ENCODE measurements around the gene SLC17A9. TPM values are rescaled to one million over a fixed set of nuclear protein-coding genes. Genes with fewer than 3 reads are reported as not detected.

The SLC17A9 gene
- total and polyA plus RNA-seq, 2 experiments from 2014 or later: 32.0 to 39.3 TPM

DNA sequence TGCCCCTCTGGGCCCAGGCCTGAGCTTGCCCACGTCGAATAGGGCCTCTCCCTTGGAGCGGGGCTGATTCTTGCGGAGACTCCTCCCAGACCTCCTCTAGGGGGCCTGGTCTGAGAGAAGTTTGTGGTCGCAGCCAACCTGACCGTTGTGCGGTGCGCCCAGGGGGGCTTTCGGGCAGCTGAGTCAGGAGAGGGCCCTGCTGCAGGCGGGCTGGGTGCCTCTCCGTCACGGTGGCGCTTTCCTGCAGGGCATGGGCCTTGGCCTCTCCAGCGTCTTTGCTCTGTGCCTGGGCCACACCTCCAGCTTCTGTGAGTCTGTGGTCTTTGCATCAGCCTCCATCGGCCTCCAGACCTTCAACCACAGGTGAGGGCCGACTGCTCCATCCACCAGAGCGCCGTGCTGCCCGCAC is 12.9 kb downstream of the SLC17A9 start:
- no peak overlapping the region for H3K4me3 ChIP-seq
- H3K27me3 ChIP-seq (ENCODE audit: insufficient read depth): no peaks in the 10 kb centered on the region
- H3F3A ChIP-seq (replicated peaks; ENCODE audit: low read depth): peaks cover 3% of the 10 kb centered on the region; the same call in 1 of the 2 replicates
- Mint-ChIP-seq H3K4me1 (peaks cover 4% of the 10 kb centered on the region), H3K9me3 (no peaks in the 10 kb centered on the region), H3K27me3 (ENCODE audit: insufficient read depth, low read depth, poor library complexity) (peaks cover 10% of the 10 kb centered on the region), H3K36me3 (ENCODE audit: low read depth) (no peaks in the 10 kb centered on the region; the same call in 2 of the 3 replicates), H3K4me3 (no peak overlapping the region; the same call in 2 of the 3 replicates), H3K27ac (0 out of 2 replicates have a peak overlapping the region, but pooled peaks have one; percentile 14)
- no peaks in the 10 kb centered on the region for H3K36me3 ChIP-seq (ENCODE audit: insufficient read depth)
- H3K4me1 ChIP-seq (ENCODE audit: insufficient read depth): peaks cover 7% of the 10 kb centered on the region; the same call in 1 of the 2 replicates
- no peaks in the 10 kb centered on the region for H3K79me2 ChIP-seq (replicated peaks; ENCODE audit: insufficient read depth)
- peak; percentile 48 for DNase-seq (ENCODE audit: low spot score)
- ATAC-seq: peak; percentile 39
- no peak overlapping the region for H2AFZ ChIP-seq
- no peaks in the 10 kb centered on the region for H4K20me1 ChIP-seq (replicated peaks; ENCODE audit: insufficient read depth)
- no peak overlapping the region for H3K27ac ChIP-seq (ENCODE audit: low read depth)
- no peaks in the 10 kb centered on the region for H3K9me2 ChIP-seq (ENCODE audit: insufficient read depth)
- H3K4me2 ChIP-seq: no peak overlapping the region
- TF ChIP-seq NANOG (IDR thresholded peaks at IDR 0.05; ENCODE audit: borderline replicate concordance) (no peak), ZNF114 (CRISPR knock-in tag; IDR thresholded peaks at IDR 0.05) (no peak)
- TF ChIP-seq, protein P1, sequence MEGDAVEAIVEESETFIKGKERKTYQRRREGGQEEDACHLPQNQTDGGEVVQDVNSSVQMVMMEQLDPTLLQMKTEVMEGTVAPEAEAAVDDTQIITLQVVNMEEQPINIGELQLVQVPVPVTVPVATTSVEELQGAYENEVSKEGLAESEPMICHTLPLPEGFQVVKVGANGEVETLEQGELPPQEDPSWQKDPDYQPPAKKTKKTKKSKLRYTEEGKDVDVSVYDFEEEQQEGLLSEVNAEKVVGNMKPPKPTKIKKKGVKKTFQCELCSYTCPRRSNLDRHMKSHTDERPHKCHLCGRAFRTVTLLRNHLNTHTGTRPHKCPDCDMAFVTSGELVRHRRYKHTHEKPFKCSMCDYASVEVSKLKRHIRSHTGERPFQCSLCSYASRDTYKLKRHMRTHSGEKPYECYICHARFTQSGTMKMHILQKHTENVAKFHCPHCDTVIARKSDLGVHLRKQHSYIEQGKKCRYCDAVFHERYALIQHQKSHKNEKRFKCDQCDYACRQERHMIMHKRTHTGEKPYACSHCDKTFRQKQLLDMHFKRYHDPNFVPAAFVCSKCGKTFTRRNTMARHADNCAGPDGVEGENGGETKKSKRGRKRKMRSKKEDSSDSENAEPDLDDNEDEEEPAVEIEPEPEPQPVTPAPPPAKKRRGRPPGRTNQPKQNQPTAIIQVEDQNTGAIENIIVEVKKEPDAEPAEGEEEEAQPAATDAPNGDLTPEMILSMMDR (conservative IDR thresholded peaks at IDR 0.05; ENCODE audit: low read depth in 2 of 2): peak in 1 of 2 experiments; percentile 23; a peak in 2 of 4 replicates
- TF ChIP-seq, protein P2, sequence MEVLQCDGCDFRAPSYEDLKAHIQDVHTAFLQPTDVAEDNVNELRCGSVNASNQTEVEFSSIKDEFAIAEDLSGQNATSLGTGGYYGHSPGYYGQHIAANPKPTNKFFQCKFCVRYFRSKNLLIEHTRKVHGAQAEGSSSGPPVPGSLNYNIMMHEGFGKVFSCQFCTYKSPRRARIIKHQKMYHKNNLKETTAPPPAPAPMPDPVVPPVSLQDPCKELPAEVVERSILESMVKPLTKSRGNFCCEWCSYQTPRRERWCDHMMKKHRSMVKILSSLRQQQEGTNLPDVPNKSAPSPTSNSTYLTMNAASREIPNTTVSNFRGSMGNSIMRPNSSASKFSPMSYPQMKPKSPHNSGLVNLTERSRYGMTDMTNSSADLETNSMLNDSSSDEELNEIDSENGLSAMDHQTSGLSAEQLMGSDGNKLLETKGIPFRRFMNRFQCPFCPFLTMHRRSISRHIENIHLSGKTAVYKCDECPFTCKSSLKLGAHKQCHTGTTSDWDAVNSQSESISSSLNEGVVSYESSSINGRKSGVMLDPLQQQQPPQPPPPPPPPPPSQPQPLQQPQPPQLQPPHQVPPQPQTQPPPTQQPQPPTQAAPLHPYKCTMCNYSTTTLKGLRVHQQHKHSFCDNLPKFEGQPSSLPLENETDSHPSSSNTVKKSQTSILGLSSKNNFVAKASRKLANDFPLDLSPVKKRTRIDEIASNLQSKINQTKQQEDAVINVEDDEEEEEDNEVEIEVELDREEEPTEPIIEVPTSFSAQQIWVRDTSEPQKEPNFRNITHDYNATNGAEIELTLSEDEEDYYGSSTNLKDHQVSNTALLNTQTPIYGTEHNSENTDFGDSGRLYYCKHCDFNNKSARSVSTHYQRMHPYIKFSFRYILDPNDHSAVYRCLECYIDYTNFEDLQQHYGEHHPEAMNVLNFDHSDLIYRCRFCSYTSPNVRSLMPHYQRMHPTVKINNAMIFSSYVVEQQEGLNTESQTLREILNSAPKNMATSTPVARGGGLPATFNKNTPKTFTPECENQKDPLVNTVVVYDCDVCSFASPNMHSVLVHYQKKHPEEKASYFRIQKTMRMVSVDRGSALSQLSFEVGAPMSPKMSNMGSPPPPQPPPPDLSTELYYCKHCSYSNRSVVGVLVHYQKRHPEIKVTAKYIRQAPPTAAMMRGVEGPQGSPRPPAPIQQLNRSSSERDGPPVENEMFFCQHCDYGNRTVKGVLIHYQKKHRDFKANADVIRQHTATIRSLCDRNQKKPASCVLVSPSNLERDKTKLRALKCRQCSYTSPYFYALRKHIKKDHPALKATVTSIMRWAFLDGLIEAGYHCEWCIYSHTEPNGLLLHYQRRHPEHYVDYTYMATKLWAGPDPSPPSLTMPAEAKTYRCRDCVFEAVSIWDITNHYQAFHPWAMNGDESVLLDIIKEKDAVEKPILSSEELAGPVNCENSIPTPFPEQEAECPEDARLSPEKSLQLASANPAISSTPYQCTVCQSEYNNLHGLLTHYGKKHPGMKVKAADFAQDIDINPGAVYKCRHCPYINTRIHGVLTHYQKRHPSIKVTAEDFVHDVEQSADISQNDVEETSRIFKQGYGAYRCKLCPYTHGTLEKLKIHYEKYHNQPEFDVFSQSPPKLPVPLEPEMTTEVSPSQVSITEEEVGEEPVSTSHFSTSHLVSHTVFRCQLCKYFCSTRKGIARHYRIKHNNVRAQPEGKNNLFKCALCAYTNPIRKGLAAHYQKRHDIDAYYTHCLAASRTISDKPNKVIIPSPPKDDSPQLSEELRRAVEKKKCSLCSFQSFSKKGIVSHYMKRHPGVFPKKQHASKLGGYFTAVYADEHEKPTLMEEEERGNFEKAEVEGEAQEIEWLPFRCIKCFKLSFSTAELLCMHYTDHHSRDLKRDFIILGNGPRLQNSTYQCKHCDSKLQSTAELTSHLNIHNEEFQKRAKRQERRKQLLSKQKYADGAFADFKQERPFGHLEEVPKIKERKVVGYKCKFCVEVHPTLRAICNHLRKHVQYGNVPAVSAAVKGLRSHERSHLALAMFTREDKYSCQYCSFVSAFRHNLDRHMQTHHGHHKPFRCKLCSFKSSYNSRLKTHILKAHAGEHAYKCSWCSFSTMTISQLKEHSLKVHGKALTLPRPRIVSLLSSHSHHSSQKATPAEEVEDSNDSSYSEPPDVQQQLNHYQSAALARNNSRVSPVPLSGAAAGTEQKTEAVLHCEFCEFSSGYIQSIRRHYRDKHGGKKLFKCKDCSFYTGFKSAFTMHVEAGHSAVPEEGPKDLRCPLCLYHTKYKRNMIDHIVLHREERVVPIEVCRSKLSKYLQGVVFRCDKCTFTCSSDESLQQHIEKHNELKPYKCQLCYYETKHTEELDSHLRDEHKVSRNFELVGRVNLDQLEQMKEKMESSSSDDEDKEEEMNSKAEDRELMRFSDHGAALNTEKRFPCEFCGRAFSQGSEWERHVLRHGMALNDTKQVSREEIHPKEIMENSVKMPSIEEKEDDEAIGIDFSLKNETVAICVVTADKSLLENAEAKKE (CRISPR knock-in tag; IDR thresholded peaks at IDR 0.05): no peak
